GM21367 (cell line): ENCODE measurements around the gene LRRC51.
A peak's percentile ranks its signal among the peaks of the same experiment; 100 is the strongest.

Experiments used
- ATAC-seq: cut with Tn5 transposase; IDR thresholded peaks from one replicate; pipeline ENCODE4 v1.9.1; 2021; ENCODE audit not compliant: unreplicated experiment

Gene LRRC51

GRCh38 chr11:72080326-72081183 is at the start of gene LRRC51, which contains the start of gene NUMA1:
TSS of gene LRRC51 (plus strand) at chr11:72080850. CDS start at chr11:72089084, 8,234 bp downstream.
TSS of gene NUMA1 (minus strand) at chr11:72080542. CDS start at chr11:72035943, 44,599 bp downstream.
- ATAC-seq = peak; percentile 84

GRCh38 chr11:72036687-72037086 is 44.0 kb upstream of the LRRC51 start:
- ATAC-seq = no peak

GRCh38 chr11:72037554-72038311 is 42.9 kb upstream of the LRRC51 start:
- ATAC-seq = no peak

- ATAC-seq = no peak
Measured at GRCh38 chr11:72038491-72038890, 42.2 kb upstream of the LRRC51 start.

GRCh38 chr11:72039031-72039855 is 41.4 kb upstream of the LRRC51 start:
- ATAC-seq = no peak

GRCh38 chr11:72039856-72040401 is 40.7 kb upstream of the LRRC51 start:
- no peak for ATAC-seq

GRCh38 chr11:72040491-72041363 is 39.9 kb upstream of the LRRC51 start:
- no peak for ATAC-seq

- ATAC-seq = no peak
Measured at GRCh38 chr11:72041364-72042063, 39.1 kb upstream of the LRRC51 start.

- no peak for ATAC-seq
Measured at GRCh38 chr11:72042064-72042745, 38.4 kb upstream of the LRRC51 start.

- ATAC-seq = no peak
Measured at GRCh38 chr11:72045849-72046248, 34.8 kb upstream of the LRRC51 start.

GRCh38 chr11:72048766-72049460 is 31.7 kb upstream of the LRRC51 start:
- ATAC-seq = no peak

- ATAC-seq = no peak
Measured at GRCh38 chr11:72058416-72059034, 22.1 kb upstream of the LRRC51 start.

GRCh38 chr11:72061739-72062396 is 18.8 kb upstream of the LRRC51 start:
- no peak for ATAC-seq

GRCh38 chr11:72066855-72067254 is 13.8 kb upstream of the LRRC51 start:
- ATAC-seq = no peak

GRCh38 chr11:72067266-72067665 is 13.4 kb upstream of the LRRC51 start:
- no peak for ATAC-seq

- ATAC-seq = no peak
Measured at GRCh38 chr11:72067676-72068075, 13.0 kb upstream of the LRRC51 start.

- no peak for ATAC-seq
Measured at GRCh38 chr11:72069200-72069599, 11.4 kb upstream of the LRRC51 start.
